H9 (cell line): ENCODE results near the gene RPL11. TPM values are rescaled to one million over a fixed set of nuclear protein-coding genes. Genes with fewer than 3 reads are reported as not detected.
A peak's percentile ranks its signal among the peaks of the same experiment; 100 is the strongest.

Experiments
- DNase-seq: peaks from one replicate; pipeline ENCODE4 v3.0.0-alpha.2; 2017
- H2AFZ ChIP-seq: one replicate; pipeline ENCODE4 v1.6.1; 2013; ENCODE audit warnings: mild to moderate bottlenecking, low read length, control low read depth, moderate library complexity
- H2AK5ac ChIP-seq: 2 replicates; pipeline ENCODE4 v1.6.1; 2013; ENCODE audit warnings: low read length, control low read depth, mixed read lengths; ENCODE audit not compliant: insufficient read length
- H2BK120ac ChIP-seq: one replicate; pipeline ENCODE4 v1.6.1; 2013; ENCODE audit warnings: low read depth, mild to moderate bottlenecking, low read length, control low read depth, inconsistent platforms; ENCODE audit not compliant: poor library complexity, severe bottlenecking
- H2BK12ac ChIP-seq: 2 replicates; pipeline ENCODE4 v1.6.1; 2013; ENCODE audit warnings: low read length, control low read depth, mixed read lengths, low read depth; ENCODE audit not compliant: insufficient read length
- H2BK15ac ChIP-seq: 2 replicates; pipeline ENCODE4 v1.6.1; 2013; ENCODE audit warnings: low read depth, low read length, control low read depth
- H2BK20ac ChIP-seq: one replicate; pipeline ENCODE4 v1.6.1; 2013; ENCODE audit warnings: low read depth, mild to moderate bottlenecking, low read length, control low read depth, inconsistent platforms; ENCODE audit not compliant: poor library complexity, severe bottlenecking
- H2BK5ac ChIP-seq: 2 replicates; pipeline ENCODE4 v1.6.1; 2013; ENCODE audit warnings: low read length, control low read depth, mixed read lengths; ENCODE audit not compliant: insufficient read length
- H3K14ac ChIP-seq: 2 replicates; pipeline ENCODE4 v1.6.1; 2013; ENCODE audit warnings: low read length, control low read depth; ENCODE audit not compliant: insufficient read depth
- H3K18ac ChIP-seq: 2 replicates; pipeline ENCODE4 v1.6.1; 2013; ENCODE audit warnings: low read depth, mild to moderate bottlenecking, mixed read lengths, low read length, control low read depth; ENCODE audit not compliant: insufficient read length
- H3K23ac ChIP-seq: 2 replicates; pipeline ENCODE4 v1.6.1; 2013; ENCODE audit warnings: low read length, control low read depth, mixed read lengths, low read depth; ENCODE audit not compliant: insufficient read length
- H3K23me2 ChIP-seq: 2 replicates; pipeline ENCODE4 v1.6.1; 2013; ENCODE audit warnings: low read depth, mild to moderate bottlenecking, mixed read lengths, low read length, control low read depth; ENCODE audit not compliant: insufficient read length, poor library complexity, severe bottlenecking
- H3K27ac ChIP-seq: 2 replicates; pipeline ENCODE4 v1.5.1; 2013; ENCODE audit warnings: low read length, control low read depth, mixed read lengths, low read depth; ENCODE audit not compliant: insufficient read length
- H3K27me3 ChIP-seq: 2 replicates; pipeline ENCODE4 v1.6.1; 2013; ENCODE audit warnings: low read length, control low read depth, inconsistent platforms; ENCODE audit not compliant: insufficient read depth
- H3K4ac ChIP-seq: 2 replicates; pipeline ENCODE4 v1.6.1; 2013; ENCODE audit warnings: low read depth, mild to moderate bottlenecking, control low read depth, inconsistent platforms, low read length, moderate library complexity
- H3K4me1 ChIP-seq: 2 replicates; pipeline ENCODE4 v1.6.1; 2013; ENCODE audit warnings: low read length, control low read depth, inconsistent platforms; ENCODE audit not compliant: insufficient read depth
- H3K4me2 ChIP-seq: 2 replicates; pipeline ENCODE4 v1.6.1; 2013; ENCODE audit warnings: low read length, control low read depth, mixed read lengths; ENCODE audit not compliant: insufficient read length, insufficient read depth
- H3K56ac ChIP-seq: 2 replicates; pipeline ENCODE4 v1.6.1; 2013; ENCODE audit warnings: low read depth, mild to moderate bottlenecking, mixed read lengths, low read length, control low read depth; ENCODE audit not compliant: insufficient read length
- H3K79me1 ChIP-seq: 2 replicates; pipeline ENCODE4 v1.6.1; 2013; ENCODE audit warnings: low read depth, mild to moderate bottlenecking, moderate library complexity, low read length, control low read depth, inconsistent platforms; ENCODE audit not compliant: insufficient read depth, poor library complexity, severe bottlenecking
- H3K79me2 ChIP-seq: 2 replicates; pipeline ENCODE4 v1.6.1; 2013; ENCODE audit warnings: low read length, control low read depth, inconsistent platforms; ENCODE audit not compliant: insufficient read depth
- H3K9ac ChIP-seq: 2 replicates; pipeline ENCODE4 v1.6.1; 2013; ENCODE audit warnings: low read length, control low read depth, mixed read lengths; ENCODE audit not compliant: insufficient read length; ENCODE audit errors: extremely low read depth
- H3K9me3 ChIP-seq: one replicate; pipeline ENCODE4 v1.6.1; 2013; ENCODE audit warnings: low read depth, low read length, inconsistent platforms; ENCODE audit not compliant: control insufficient read depth
- H3T11ph ChIP-seq: one replicate; pipeline ENCODE4 v1.6.1; 2013; ENCODE audit warnings: mild to moderate bottlenecking, low read length, control low read depth, inconsistent platforms
- H4K20me1 ChIP-seq: one replicate; pipeline ENCODE4 v1.6.1; 2013; ENCODE audit not compliant: control insufficient read depth, insufficient read length, insufficient read depth
- H4K5ac ChIP-seq: 2 replicates; pipeline ENCODE4 v1.6.1; 2013; ENCODE audit warnings: low read depth, mild to moderate bottlenecking, mixed read lengths, low read length, control low read depth; ENCODE audit not compliant: insufficient read length
- H4K8ac ChIP-seq: replicated peaks from 2 replicates; pipeline ENCODE4 v1.6.1; 2013; ENCODE audit warnings: low read length, control low read depth, mixed read lengths, low read depth; ENCODE audit not compliant: insufficient read length
- H4K91ac ChIP-seq: 2 replicates; pipeline ENCODE4 v1.6.1; 2013; ENCODE audit warnings: low read depth, mild to moderate bottlenecking, moderate library complexity, mixed read lengths, low read length, control low read depth; ENCODE audit not compliant: insufficient read length
- H3K27ac Mint-ChIP-seq, 3 experiments: 2 replicates in 2 of 3; 3 replicates in 1 of 3; pipeline ENCODE4 v1.8.0; 2020 to 2021; ENCODE audit warnings: mixed read lengths in 3 of 3, mild to moderate bottlenecking in 1 of 3, moderate library complexity in 1 of 3
- H3K27me3 Mint-ChIP-seq: 2 replicates; pipeline ENCODE4 v1.8.0; 2021; ENCODE audit warnings: low read depth, mild to moderate bottlenecking, moderate library complexity, mixed read lengths
- H3K36me3 Mint-ChIP-seq, 3 experiments: 2 replicates in 2 of 3; 3 replicates in 1 of 3; pipeline ENCODE4 v1.8.0; 2020 to 2021; ENCODE audit warnings: low read depth in 3 of 3, mixed read lengths in 3 of 3; ENCODE audit not compliant: insufficient read depth in 1 of 3
- H3K4me1 Mint-ChIP-seq, 2 experiments: 2 replicates each; pipeline ENCODE4 v1.8.0; 2020; ENCODE audit warnings: mixed read lengths in 2 of 2
- H3K4me3 Mint-ChIP-seq, 2 experiments: 2 replicates in 1 of 2; 3 replicates in 1 of 2; pipeline ENCODE4 v1.8.0; 2020 to 2021; ENCODE audit warnings: mild to moderate bottlenecking in 2 of 2, mixed read lengths in 2 of 2, moderate library complexity in 1 of 2
- H3K9me3 Mint-ChIP-seq, 2 experiments: 2 replicates in 1 of 2; 3 replicates in 1 of 2; pipeline ENCODE4 v1.8.0; 2020; ENCODE audit warnings: mild to moderate bottlenecking in 2 of 2, mixed read lengths in 2 of 2, moderate library complexity in 1 of 2
- CTCF ChIP-seq: fragments of 200-600 bp; sonication (generic); conservative IDR thresholded peaks from 3 replicates; pipeline ENCODE4 v1.8.0; 2021; ENCODE audit warnings: antibody characterized with exemption, mild to moderate bottlenecking
- WGBS: extraction: QIAGEN DNeasy Blood & Tissue Kit; methylation state at CpG from one replicate; pipeline ENCODE4 v1.1.7; 2013; ENCODE audit warnings: missing lambda C conversion rate, low lambda C conversion rate, mixed read lengths; ENCODE audit not compliant: insufficient read length; ENCODE audit errors: extremely low coverage; 5-methylcytosine and 5-hydroxymethylcytosine counted together
- total RNA-seq: library from RNA; stranded (reverse); gene quantifications from 2 replicates; pipeline ENCODE4 v1.2.1, GENCODE V29; 2021

The RPL11 gene
- total RNA-seq, 1 experiment from 2014 or later, result 1,618 TPM

- Mint-ChIP-seq H3K4me1 (peaks cover 17 to 20% of the 10 kb centered on the region in 2 experiments), H3K36me3 (peaks cover 67 to 88% (median 86%) of the 10 kb centered on the region in 3 experiments), H3K4me3 (peak overlapping the region in 1 of 2 experiments; percentile 51; a peak in 1 of 5 replicates), H3K9me3 (no peaks in the 10 kb centered on the region), H3K27ac (no peak overlapping the region; a peak in 1 of 7 replicates), H3K27me3 (no peaks in the 10 kb centered on the region; the same call in 1 of the 2 replicates)
- Histone ChIP-seq H3K4me2 (no peak overlapping the region), H3K14ac (no peak overlapping the region), H3K9ac (no peak overlapping the region), H3K23ac (no peak overlapping the region), H2BK120ac (no peak overlapping the region), H4K20me1 (no peaks in the 10 kb centered on the region), H2AFZ (no peak overlapping the region), H3T11ph (no peak overlapping the region), H3K23me2 (no peaks in the 10 kb centered on the region), H2BK5ac (no peak overlapping the region), H2BK15ac (no peak overlapping the region), H3K4me1 (no peaks in the 10 kb centered on the region), H3K18ac (no peak overlapping the region), H3K4ac (no peak overlapping the region), H2BK12ac (no peak overlapping the region), H4K5ac (no peak overlapping the region), H3K79me1 (peaks cover 15% of the 10 kb centered on the region), H2AK5ac (no peak overlapping the region), H3K27me3 (no peaks in the 10 kb centered on the region), H4K8ac (no peak overlapping the region), H2BK20ac (no peak overlapping the region), H3K56ac (no peak overlapping the region), H3K27ac (no peak overlapping the region), H3K79me2 (peaks cover 15% of the 10 kb centered on the region; the same call in 1 of the 2 replicates), H4K91ac (no peak overlapping the region), H3K9me3 (no peaks in the 10 kb centered on the region)
- no CpG with 5 or more reads among the region's 7 CpGs for WGBS
- no peak for TF ChIP-seq CTCF
- DNase-seq, result no peak
These were observed 7.9 kb downstream of the RPL11 start for GRCh38 chr1:23699280-23700179.
